Measurements from ENCODE around the gene HDAC1.
"Not testable (repeated sequence)": the region's sequence is repeated elsewhere in the genome, so short reads cannot be mapped to it uniquely, and the experiment has no call there.

The HDAC1 gene

DNA sequence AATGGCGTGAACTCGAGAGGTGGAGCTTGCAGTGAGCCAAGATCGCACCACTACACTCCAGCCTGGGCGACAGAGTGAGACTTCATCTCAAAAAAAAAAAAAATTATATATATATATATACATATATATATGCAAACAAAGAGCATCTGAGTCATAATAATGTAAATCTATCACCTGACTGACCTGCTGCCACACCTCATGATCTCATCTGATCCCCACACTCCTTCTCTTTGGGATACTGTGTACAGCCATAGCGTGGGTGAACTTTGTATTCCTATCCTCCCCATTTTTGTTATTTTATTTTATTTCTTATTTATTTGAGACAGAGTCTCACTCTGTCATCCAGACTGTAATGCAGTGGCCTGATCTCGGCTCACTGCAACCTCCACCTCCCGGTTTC, 2.6 kb upstream of the HDAC1 start:
- no peak overlapping the region for H3K23ac ChIP-seq (ENCODE audit: low read length)
- H2AK5ac ChIP-seq (ENCODE audit: low read length), result no peak overlapping the region
- H3K18ac ChIP-seq (ENCODE audit: low read length), result no peak overlapping the region
- peaks cover 11% of the 10 kb centered on the region for H3K79me2 ChIP-seq (ENCODE audit: control insufficient read depth, insufficient read depth, low read length, poor library complexity)
- H4K12ac ChIP-seq (ENCODE audit: low read depth, low read length), result no peak overlapping the region
- no peak overlapping the region for H4K8ac ChIP-seq (ENCODE audit: low read depth, low read length)
- H2BK120ac ChIP-seq (ENCODE audit: insufficient read depth, low read length, poor library complexity), result no peak overlapping the region
- no CpG with 5 or more reads among the region's 7 CpGs for WGBS (ENCODE audit: extremely low coverage, insufficient coverage, insufficient read length)
- H2BK12ac ChIP-seq (ENCODE audit: low read length), result no peak overlapping the region
- no peaks in the 10 kb centered on the region for H3K27me3 ChIP-seq (ENCODE audit: insufficient read depth, low read length)
- no peak for DNase-seq
- H3K9me3 ChIP-seq (ENCODE audit: insufficient read depth, low read depth, low read length), result no peaks in the 10 kb centered on the region
- peaks cover 7% of the 10 kb centered on the region for H3K79me1 ChIP-seq (ENCODE audit: low read length)
- H3K4ac ChIP-seq (ENCODE audit: low read depth, low read length), result no peak overlapping the region
- H3K14ac ChIP-seq (ENCODE audit: low read length), result no peak overlapping the region
- no peak overlapping the region for H4K91ac ChIP-seq (ENCODE audit: low read depth, low read length)
- no peak overlapping the region for H2BK5ac ChIP-seq (ENCODE audit: low read depth, low read length, poor library complexity)
- no peaks in the 10 kb centered on the region for H3K36me3 ChIP-seq (ENCODE audit: control insufficient read depth in 1 of 2, insufficient read depth in 2 of 2, low read length in 2 of 2)
- H3K9ac ChIP-seq (ENCODE audit: low read length), result no peak overlapping the region
- no peak overlapping the region for H3K4me3 ChIP-seq (ENCODE audit: low read depth, low read length)
- H3K4me2 ChIP-seq (ENCODE audit: low read length), result no peak overlapping the region
- H3K4me1 ChIP-seq (ENCODE audit: control insufficient read depth in 1 of 2, insufficient read depth in 2 of 2, low read length in 2 of 2), result peaks cover 3 to 4% of the 10 kb centered on the region in 2 experiments
- H3K27ac ChIP-seq (ENCODE audit: low read depth, low read length), result no peak overlapping the region
- H2AFZ ChIP-seq (ENCODE audit: insufficient read depth, low read length, poor library complexity), result no peak overlapping the region

DNA sequence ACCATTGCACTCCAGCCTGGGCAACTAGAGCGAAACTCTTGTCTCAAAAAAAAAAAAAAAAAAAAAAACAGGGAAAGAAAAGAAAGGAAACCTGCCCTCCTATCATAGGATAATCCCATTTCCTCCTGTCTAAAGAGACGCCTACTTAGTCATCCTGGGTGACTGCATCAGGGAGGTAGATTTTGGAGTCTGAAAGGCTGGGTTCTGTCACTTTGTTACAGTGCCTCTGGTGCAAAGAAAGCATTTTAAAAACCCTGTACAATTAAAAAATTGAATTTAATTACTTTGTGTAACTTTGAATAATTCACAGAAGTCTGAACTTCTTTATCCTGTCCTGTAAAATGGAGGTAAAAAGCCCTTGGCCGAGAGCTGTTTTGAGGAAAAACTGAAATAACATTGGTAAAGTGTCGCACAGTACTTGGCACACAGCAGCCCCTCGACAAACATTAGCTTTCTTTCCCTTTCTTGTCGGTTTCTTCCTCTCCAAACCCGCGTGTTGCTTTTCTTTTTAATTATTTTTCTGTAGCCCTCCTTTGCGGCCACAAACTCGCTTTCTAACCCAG, 657 bp upstream of the HDAC1 start:
- H3K4me2 ChIP-seq (ENCODE audit: low read length), result peak overlapping the region; percentile 69
- no CpG with 5 or more reads among the region's 10 CpGs for WGBS (ENCODE audit: extremely low coverage, insufficient coverage, insufficient read length)
- H3K79me2 ChIP-seq (ENCODE audit: control insufficient read depth, insufficient read depth, low read length, poor library complexity), result peaks cover 11% of the 10 kb centered on the region
- H2AK5ac ChIP-seq (ENCODE audit: low read length), result no peak overlapping the region
- H3K23ac ChIP-seq (ENCODE audit: low read length), result no peak overlapping the region
- peaks cover 3 to 4% of the 10 kb centered on the region in 2 experiments for H3K4me1 ChIP-seq (ENCODE audit: control insufficient read depth in 1 of 2, insufficient read depth in 2 of 2, low read length in 2 of 2)
- peaks cover 7% of the 10 kb centered on the region for H3K79me1 ChIP-seq (ENCODE audit: low read length)
- H2BK12ac ChIP-seq (ENCODE audit: low read length), result no peak overlapping the region
- peak overlapping the region; percentile 87 for H4K12ac ChIP-seq (ENCODE audit: low read depth, low read length)
- H3K27ac ChIP-seq (ENCODE audit: low read depth, low read length), result no peak overlapping the region
- peak overlapping the region; percentile 84 for H2BK120ac ChIP-seq (ENCODE audit: insufficient read depth, low read length, poor library complexity)
- no peaks in the 10 kb centered on the region for H3K27me3 ChIP-seq (ENCODE audit: insufficient read depth, low read length)
- H3K9me3 ChIP-seq (ENCODE audit: insufficient read depth, low read depth, low read length), result no peaks in the 10 kb centered on the region
- H4K91ac ChIP-seq (ENCODE audit: low read depth, low read length), result peak overlapping the region; percentile 45
- no peak overlapping the region for H3K4ac ChIP-seq (ENCODE audit: low read depth, low read length)
- no peak overlapping the region for H2BK5ac ChIP-seq (ENCODE audit: low read depth, low read length, poor library complexity)
- H2AFZ ChIP-seq (ENCODE audit: insufficient read depth, low read length, poor library complexity), result peak overlapping the region; percentile 96
- no peak overlapping the region for H3K4me3 ChIP-seq (ENCODE audit: low read depth, low read length)
- H3K18ac ChIP-seq (ENCODE audit: low read length), result no peak overlapping the region
- peak overlapping the region; percentile 86 for H4K8ac ChIP-seq (ENCODE audit: low read depth, low read length)
- H3K14ac ChIP-seq (ENCODE audit: low read length), result peak overlapping the region; percentile 66
- H3K36me3 ChIP-seq (ENCODE audit: control insufficient read depth in 1 of 2, insufficient read depth in 2 of 2, low read length in 2 of 2), result no peaks in the 10 kb centered on the region
- no peak overlapping the region for H3K9ac ChIP-seq (ENCODE audit: low read length)
- DNase-seq, result peak in 1 of 2 donors; percentile 28

DNA sequence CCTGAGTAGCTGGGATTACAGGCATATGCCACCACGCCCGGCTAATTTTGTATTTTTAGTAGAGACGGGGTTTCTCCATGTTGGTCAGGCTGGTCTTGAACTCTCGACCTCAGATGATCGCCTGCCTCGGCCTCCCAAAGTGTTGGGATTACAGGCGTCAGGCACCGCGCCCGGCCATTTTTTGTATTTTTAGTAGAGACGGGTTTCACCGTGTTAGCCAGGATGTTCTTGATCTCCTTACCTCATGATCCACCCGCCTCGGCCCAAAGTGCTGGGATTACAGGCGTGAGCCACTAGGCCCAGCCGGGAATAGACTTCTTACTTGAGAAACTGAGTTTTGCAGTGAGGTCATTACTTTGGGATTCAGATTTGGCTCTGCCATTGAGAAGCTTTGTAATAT, 6.3 kb downstream of the HDAC1 start:
- H4K12ac ChIP-seq (ENCODE audit: low read depth, low read length); H3K27me3 ChIP-seq (ENCODE audit: insufficient read depth, low read length); H3K18ac ChIP-seq (ENCODE audit: low read length); H3K4me2 ChIP-seq (ENCODE audit: low read length); H3K79me2 ChIP-seq (ENCODE audit: control insufficient read depth, insufficient read depth, low read length, poor library complexity); H2BK12ac ChIP-seq (ENCODE audit: low read length); H2BK5ac ChIP-seq (ENCODE audit: low read depth, low read length, poor library complexity); H4K8ac ChIP-seq (ENCODE audit: low read depth, low read length); H3K14ac ChIP-seq (ENCODE audit: low read length); H3K36me3 ChIP-seq (ENCODE audit: control insufficient read depth in 1 of 2, insufficient read depth in 2 of 2, low read length in 2 of 2); H3K9ac ChIP-seq (ENCODE audit: low read length); H2BK120ac ChIP-seq (ENCODE audit: insufficient read depth, low read length, poor library complexity); DNase-seq; H3K4me1 ChIP-seq (ENCODE audit: control insufficient read depth in 1 of 2, insufficient read depth in 2 of 2, low read length in 2 of 2); H3K4ac ChIP-seq (ENCODE audit: low read depth, low read length); H3K4me3 ChIP-seq (ENCODE audit: low read depth, low read length); H2AFZ ChIP-seq (ENCODE audit: insufficient read depth, low read length, poor library complexity); H4K91ac ChIP-seq (ENCODE audit: low read depth, low read length); H2AK5ac ChIP-seq (ENCODE audit: low read length); H3K27ac ChIP-seq (ENCODE audit: low read depth, low read length); H3K23ac ChIP-seq (ENCODE audit: low read length); H3K9me3 ChIP-seq (ENCODE audit: insufficient read depth, low read depth, low read length); H3K79me1 ChIP-seq (ENCODE audit: low read length): not testable (repeated sequence)
- WGBS (ENCODE audit: extremely low coverage, insufficient coverage, insufficient read length), result no CpG with 5 or more reads among the region's 16 CpGs

DNA sequence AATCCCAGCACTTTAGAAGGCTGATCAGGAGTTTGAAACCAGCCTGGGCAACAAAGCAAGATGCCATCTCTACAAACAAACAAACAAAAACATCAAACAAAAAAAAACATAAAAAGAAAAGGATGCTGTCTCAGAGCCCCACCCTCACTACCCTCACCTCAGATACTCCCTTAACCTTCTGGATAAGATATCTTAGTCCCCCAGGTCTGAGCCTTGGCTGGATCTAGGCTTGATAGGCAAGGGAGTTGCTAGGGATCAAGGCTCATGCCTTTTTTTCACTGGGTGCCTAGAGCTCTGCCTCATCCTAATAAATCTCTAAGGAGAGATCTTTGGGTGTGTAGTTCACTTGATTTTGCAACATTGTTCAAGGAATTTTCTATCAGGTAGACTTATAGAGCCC, 7.4 kb downstream of the HDAC1 start:
- no peak overlapping the region for H2BK5ac ChIP-seq (ENCODE audit: low read depth, low read length, poor library complexity)
- H4K12ac ChIP-seq (ENCODE audit: low read depth, low read length), result no peak overlapping the region
- H2AFZ ChIP-seq (ENCODE audit: insufficient read depth, low read length, poor library complexity), result no peak overlapping the region
- H3K27ac ChIP-seq (ENCODE audit: low read depth, low read length), result no peak overlapping the region
- H3K14ac ChIP-seq (ENCODE audit: low read length), result no peak overlapping the region
- no peak for DNase-seq
- H3K9ac ChIP-seq (ENCODE audit: low read length), result no peak overlapping the region
- H2BK12ac ChIP-seq (ENCODE audit: low read length), result no peak overlapping the region
- no peak overlapping the region for H3K4me2 ChIP-seq (ENCODE audit: low read length)
- no peaks in the 10 kb centered on the region for H3K27me3 ChIP-seq (ENCODE audit: insufficient read depth, low read length)
- H3K79me2 ChIP-seq (ENCODE audit: control insufficient read depth, insufficient read depth, low read length, poor library complexity), result no peaks in the 10 kb centered on the region
- H3K36me3 ChIP-seq (ENCODE audit: control insufficient read depth in 1 of 2, insufficient read depth in 2 of 2, low read length in 2 of 2), result peaks cover 10 to 13% of the 10 kb centered on the region in 2 experiments
- no peak overlapping the region for H2AK5ac ChIP-seq (ENCODE audit: low read length)
- H3K18ac ChIP-seq (ENCODE audit: low read length), result no peak overlapping the region
- no peak overlapping the region for H4K91ac ChIP-seq (ENCODE audit: low read depth, low read length)
- no peak overlapping the region for H3K4ac ChIP-seq (ENCODE audit: low read depth, low read length)
- no peaks in the 10 kb centered on the region for H3K9me3 ChIP-seq (ENCODE audit: insufficient read depth, low read depth, low read length)
- H3K4me3 ChIP-seq (ENCODE audit: low read depth, low read length), result no peak overlapping the region
- H3K4me1 ChIP-seq (ENCODE audit: control insufficient read depth in 1 of 2, insufficient read depth in 2 of 2, low read length in 2 of 2), result no peaks in the 10 kb centered on the region
- H4K8ac ChIP-seq (ENCODE audit: low read depth, low read length), result no peak overlapping the region
- no peak overlapping the region for H2BK120ac ChIP-seq (ENCODE audit: insufficient read depth, low read length, poor library complexity)
- no peak overlapping the region for H3K23ac ChIP-seq (ENCODE audit: low read length)
- H3K79me1 ChIP-seq (ENCODE audit: low read length), result no peaks in the 10 kb centered on the region
